NCI-H1417 (cell line): ENCODE results near the gene AGR3.
"Not testable (repeated sequence)": the region's sequence is repeated elsewhere in the genome, so short reads cannot be mapped to it uniquely, and the experiment has no call there.

ENCODE experiments used
- DNase-seq, 3 experiments: peaks; one replicate each; lab custom pipeline; 2025; lab: John Stamatoyannopoulos, UW

The AGR3 gene

GRCh38 chr7:16891874-16892643, 10.3 kb upstream of the AGR3 start:
- DNase-seq, result peak in 2 of 3 experiments; percentile 74 to 88

DNA sequence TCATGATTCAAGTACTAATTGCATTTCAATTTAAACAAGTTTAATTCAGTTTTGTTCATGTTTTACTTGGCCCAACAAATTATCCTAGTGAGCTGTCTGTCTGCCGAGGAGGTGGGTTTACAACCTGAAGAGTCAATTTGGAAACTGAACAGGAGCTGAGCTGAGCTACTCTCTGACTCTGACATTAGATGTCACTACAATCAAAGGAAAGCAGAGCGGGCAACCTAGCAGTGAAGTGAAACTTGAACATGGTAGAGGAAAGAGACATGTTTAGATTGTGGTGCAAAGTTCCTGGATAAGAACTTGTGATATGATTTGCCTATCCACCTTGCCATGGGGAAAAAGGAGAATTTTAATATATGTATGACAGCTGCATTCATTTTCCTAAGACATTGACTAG, 9.6 kb upstream of the AGR3 start:
- peak; percentile 13 to 89 (median 54) for DNase-seq

DNA sequence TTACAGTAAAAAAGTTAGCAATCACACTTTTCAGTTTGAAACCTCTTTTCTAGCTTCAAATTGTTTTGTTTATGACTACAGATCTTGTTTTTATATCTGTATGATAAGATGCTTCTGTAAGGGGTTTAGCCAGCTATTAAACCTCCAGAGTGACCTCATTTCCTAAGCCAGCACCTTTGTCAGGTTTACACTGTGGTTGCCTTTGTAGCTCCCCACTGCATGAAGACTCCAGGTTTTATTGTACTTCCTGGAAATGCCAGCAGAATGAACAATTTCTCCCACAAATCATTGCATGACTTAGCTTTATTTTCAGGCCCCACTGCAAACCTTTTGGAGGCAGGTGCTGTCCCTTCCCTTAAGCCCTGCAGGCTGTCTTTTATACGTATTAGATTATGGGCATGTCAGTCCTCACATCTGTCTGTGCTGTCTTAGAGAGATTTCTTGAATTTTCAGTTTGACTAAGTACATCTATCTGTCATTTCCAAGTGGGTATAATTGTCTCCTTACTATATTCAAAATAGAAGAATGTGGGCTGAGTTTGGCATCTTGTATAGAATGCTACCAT, 8.2 kb upstream of the AGR3 start:
- peak in 2 of 3 experiments; percentile 22 to 42 for DNase-seq

DNA sequence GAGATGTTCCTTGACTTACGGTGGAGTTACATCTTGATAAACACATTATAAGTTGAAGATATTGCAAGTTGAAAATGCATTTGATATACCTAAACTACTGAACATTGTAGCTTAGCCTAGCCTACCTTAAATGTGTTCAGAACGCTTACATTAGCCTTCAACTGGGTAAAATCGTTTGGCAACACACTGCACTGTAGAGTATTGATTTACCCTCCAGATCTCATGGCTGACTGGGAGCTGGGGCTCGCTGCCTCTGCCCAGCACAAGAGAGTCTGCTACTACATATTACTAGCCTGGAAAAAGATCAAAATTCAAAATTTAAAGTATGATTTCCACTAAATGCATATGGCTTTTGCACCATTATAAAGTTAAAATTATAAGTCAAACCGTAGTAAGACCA, 7.5 kb upstream of the AGR3 start:
- peak in 1 of 3 experiments; percentile 13 for DNase-seq

DNA sequence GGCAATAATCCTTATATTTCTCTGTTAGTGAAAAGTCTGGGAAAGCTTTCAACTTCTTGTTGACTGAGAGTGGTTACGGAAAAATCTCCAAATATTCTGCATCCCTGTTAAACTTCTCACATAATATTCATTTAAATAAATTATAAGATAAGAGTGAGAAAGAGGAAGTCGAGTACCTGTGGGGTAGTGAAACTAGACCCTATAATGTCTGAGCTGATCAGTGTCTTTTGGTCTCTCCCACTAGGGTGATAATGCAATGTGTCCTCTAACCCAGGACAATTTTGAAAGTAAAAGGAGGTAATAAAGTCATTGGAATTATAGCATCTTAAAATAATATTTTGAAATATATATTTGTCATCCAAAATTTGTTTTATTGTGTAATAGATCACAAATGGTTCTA, 2.1 kb upstream of the AGR3 start:
- peak in 1 of 3 experiments; percentile 78 for DNase-seq

DNA sequence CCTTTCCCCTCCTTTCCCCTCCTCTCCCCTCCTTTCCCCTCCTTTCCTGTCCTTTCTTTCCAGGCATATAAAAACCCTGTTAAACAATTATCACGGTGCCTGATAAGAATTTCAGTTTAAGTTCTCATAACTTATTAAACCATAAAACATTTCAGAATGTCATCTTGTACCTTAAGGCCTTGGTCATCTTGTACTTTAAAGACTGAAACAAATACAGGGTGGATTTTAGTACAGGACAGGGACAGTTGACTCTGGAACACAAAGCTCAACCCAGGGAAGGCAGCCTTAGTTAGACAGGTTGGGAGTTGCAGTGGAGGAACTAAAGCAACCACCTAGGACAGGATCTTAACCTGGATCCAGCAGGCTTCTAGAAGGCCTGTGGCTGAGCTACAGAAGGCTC, 1.2 kb downstream of the AGR3 start:
- no peak for DNase-seq

DNA sequence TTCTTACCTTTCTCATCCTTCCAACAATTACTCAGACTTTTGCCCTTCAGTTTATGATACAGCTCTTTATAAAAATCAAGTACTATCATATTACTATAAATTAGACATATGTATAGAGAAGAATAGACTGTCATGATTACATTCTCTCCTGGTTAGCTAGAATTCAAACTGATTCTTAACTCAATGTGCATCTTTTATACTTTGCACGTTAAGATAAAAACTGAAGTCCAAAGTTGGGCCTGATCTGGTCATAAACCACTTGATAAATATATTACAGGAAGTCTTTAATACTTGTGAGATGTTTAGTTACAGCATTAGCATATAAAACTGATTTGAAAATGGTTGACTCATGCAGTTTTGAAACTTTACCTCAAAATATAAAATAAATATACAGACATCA, 2.6 kb downstream of the AGR3 start:
- no peak for DNase-seq

DNA sequence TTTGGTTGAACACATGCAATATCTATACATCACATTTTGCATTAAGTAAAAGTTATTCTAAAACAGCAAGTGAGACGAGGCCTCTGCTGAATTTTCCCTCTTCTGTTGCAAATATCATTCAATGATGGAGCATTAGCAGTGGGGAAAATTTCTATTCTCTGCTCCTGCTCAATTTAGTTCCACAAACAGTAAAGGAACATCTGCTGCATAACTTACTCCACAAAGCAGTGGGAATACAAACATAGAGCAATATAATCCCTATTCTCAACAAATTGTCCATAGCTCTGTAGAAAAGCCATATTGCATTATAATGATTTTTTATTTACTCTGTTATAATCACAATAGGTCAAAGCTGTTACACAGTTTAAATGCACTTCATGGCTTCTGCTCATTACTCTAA, 5.9 kb downstream of the AGR3 start:
- peak in 2 of 3 experiments; percentile 36 to 76 for DNase-seq

DNA sequence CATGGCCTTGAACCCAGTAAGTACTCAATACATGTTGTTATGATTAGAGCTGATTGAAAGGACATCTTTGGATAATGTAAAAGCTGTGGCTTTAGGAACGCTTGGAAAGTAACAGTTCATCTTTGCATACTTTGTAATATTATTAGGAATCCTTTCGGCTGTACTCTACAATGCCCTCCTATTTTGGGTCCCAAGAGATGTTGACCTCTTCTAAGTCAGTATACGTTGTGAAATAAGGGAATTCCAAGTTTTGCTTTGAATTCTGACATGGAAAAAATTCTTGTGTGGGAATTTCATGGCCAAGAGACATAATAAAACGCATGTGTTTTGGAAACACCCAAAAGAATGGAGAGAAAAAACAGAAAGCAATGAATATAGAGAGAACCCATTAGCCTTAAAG, 7.7 kb downstream of the AGR3 start:
- no peak for DNase-seq

- DNase-seq, result no peak
These were observed 14.5 kb downstream of the AGR3 start for GRCh38 chr7:16867328-16867727.

DNA sequence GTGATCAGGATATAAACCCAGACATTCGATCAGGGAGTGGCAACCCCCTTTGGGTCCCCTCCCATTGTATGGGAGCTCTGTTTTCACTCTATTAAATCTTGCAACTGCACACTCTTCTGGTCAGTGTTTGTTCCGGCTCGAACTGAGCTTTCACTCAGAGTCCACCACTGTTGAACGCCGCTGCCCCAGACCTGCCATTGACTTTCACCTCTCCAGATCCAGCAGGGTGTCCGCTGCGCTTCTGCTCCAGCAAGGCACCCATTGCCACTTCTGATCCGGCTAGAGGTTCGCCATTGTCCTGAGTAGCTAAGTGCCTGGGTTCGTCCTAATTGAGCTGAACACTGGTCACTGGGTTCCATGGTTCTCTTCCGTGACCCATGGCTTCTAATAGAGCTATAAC, 28.6 kb downstream of the AGR3 start:
- DNase-seq, result not testable (repeated sequence)

- DNase-seq, result no peak
These were observed 30.0 kb downstream of the AGR3 start for GRCh38 chr7:16851829-16852228.

- DNase-seq, result no peak
These were observed 30.9 kb downstream of the AGR3 start for GRCh38 chr7:16850614-16851466.

GRCh38 chr7:16849296-16850148, 32.3 kb downstream of the AGR3 start:
- no peak for DNase-seq

DNA sequence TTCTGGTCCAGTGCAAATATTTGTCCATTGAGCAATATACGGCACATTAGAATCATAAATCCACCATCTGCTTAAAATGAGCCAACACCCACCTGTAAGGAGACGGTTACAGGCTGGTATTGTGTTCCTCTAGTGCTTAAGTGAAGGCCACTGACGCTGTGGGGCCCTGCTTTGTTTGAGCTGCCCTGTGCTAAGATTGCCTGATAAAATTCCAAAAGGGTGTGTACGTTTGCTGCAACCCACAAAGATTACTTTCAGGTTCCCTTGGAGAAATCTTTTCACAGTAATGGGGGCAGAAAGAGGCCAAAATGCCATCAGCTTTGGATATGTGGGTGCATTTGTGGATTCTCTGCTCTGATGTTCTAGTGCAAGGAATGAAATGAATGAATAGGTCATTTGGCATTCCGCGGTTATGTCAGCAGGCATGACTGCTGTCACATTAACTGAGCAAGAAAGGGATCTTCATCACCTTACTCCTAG, 34.4 kb downstream of the AGR3 start:
- DNase-seq, result peak; percentile 30 to 75 (median 66)

DNA sequence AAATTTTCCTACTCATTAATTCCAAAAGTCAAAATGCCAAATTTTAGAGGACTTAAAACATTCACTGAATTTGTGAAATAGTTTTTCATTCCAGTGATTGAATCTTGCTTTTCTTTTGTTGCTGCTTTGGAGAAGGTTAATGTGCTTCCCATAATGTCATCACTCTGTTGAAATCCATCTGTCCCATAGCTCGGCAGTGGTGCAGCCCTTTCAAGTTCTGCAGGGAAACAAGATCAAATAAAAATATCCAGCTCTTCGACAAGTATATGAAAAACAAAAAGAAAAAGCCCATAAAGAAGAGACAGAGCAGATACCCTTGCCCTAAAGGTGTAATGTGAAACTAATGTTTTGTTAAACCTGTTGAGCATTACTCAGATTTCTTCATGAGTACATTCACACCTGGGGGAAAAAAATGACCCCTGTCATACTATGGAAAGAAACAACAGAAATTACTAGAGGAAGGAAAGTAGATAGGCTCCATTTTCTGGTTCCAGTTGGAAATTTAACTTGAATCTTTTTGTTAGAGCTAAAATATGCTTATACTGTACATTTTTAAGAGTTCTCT, 35.1 kb downstream of the AGR3 start:
- peak in 1 of 3 experiments; percentile 45 for DNase-seq

DNA sequence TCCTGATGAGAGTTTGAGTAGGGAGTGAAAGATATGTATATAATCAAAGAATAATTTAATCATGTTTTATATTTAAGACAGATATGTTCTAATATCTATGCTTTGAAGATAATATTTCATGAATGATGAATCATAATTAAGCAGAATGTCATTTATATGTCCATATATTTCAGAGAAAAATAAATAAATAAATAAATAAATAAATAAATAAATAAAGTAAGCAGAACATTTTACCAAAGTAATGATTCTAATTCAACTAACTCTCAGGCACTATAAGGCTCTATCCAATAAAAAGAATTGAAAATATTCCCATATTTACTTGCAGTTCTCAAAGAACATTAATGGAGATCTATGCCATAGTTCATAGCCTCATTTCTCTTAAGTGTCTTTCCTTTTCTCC, 36.0 kb downstream of the AGR3 start:
- DNase-seq, result no peak

DNA sequence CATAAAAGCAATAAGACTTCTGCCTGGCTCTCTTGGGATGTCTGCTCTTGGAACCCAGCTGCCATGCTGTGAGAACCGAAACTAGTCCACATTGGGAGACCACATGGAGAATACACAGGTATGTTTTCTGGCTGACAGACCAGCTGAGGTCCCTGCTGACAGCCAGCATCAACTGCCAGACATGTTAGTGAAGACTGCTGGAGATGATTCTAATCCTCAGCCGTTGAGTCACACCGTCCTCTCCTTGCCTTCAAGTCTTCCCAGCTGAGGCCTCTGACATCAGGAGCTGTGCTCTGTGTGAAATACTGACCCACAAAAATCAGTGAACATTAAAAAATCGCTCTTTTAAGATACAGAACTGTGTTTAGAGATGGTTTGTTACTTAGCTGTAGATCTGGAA, 40.1 kb downstream of the AGR3 start:
- no peak for DNase-seq

DNA sequence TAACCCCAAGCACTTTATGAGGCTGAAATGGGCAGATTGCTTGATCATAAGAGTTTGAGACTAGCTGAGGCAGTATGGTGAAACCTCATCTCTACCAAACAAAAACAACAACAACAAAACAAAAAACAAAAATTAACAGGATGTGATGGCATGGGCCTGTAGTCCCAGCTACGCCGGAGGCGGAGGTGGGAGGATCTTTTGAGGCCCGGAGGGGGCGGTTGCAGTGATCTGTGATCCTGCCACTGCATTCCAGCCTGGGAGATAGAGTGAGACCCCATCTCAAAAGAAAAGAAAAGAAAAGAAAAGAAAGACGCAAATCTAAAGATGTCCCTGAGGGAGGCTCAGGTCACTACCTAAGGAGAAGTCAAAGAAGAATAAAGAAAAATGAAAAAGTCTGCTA, 41.7 kb downstream of the AGR3 start:
- no peak for DNase-seq

GRCh38 chr7:16839646-16840045, 42.1 kb downstream of the AGR3 start:
- DNase-seq, result no peak

DNA sequence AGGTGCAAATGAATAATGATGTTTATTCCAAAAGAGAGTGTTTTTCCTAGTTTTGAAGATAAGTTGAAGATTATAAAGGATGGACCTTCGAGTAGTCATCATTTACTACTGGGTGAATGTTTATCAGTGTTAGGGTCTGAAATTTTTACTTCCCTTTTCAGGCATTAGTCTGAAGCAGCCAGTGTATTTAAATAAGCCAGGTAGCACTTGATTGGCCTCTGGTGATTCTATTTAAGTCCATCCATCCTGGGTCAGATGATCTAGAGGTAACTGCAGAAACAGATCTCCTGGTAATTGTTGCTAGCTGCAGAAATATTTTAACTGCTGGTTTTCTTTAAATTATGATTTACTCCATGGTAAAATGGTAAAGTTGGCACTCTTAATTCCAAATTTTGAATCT, 42.9 kb downstream of the AGR3 start:
- DNase-seq, result no peak
